Measurements from ENCODE around the gene CHCHD3. TPM values are rescaled to one million over a fixed set of nuclear protein-coding genes. Genes with fewer than 3 reads are reported as not detected.
A peak's percentile ranks its signal among the peaks of the same experiment; 100 is the strongest.

Gene CHCHD3
- total and polyA plus RNA-seq, 9 of the 15 experiments (the other 6 are each of a cell fraction or from before 2014, with no cell fraction given), result 66.2 to 279 (median 204) TPM

GRCh38 chr7:133081599-133082389 is at the start of gene CHCHD3 (continued):
- TF ChIP-seq CHD1 (IDR thresholded peaks at IDR 0.05; ENCODE audit: low read length) (no peak), TEAD2 (tag; IDR thresholded peaks at IDR 0.05) (peak; percentile 86), TCF7 (IDR thresholded peaks at IDR 0.05; ENCODE audit: borderline replicate concordance) (peak; percentile 40; the same call in 1 of the 2 replicates)
- TF ChIP-seq, protein P1, sequence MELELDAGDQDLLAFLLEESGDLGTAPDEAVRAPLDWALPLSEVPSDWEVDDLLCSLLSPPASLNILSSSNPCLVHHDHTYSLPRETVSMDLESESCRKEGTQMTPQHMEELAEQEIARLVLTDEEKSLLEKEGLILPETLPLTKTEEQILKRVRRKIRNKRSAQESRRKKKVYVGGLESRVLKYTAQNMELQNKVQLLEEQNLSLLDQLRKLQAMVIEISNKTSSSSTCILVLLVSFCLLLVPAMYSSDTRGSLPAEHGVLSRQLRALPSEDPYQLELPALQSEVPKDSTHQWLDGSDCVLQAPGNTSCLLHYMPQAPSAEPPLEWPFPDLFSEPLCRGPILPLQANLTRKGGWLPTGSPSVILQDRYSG (tag; conservative IDR thresholded peaks at IDR 0.05; ENCODE audit: low read depth), result no peak

DNA sequence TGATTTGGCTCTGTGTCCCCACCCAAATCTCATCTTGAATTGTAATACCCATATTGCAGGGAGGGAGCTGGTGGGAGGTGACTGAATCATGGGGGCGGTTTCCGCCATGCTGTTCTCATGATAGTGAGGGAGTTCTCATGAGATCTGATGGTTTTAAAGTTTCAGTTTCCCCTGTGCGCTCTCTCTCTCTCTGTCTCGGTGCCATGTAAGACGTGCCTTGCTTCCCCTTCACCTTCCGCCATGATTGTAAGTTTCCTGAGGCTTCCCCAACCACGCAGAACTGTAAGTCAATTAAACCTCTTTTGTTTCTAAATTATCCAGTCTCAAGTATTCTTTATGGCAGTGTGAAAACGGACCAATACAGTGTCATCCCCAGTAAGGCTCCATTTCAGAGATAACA is 48.3 kb upstream of the CHCHD3 start:
- no peaks in the 10 kb centered on the region for H3K79me2 ChIP-seq (ENCODE audit: control insufficient read depth, insufficient read depth, low read length)
- H3K36me3 ChIP-seq (ENCODE audit: control insufficient read depth, insufficient read depth, low read length), result no peaks in the 10 kb centered on the region
- in situ Hi-C loops (cut with MboI) (no loop called here), intact Hi-C loops (cut with micrococcal nuclease) (no loop called here)
- H2AFZ ChIP-seq (ENCODE audit: low read depth, low read length), result no peak overlapping the region
- 5% methylated on average over 8 of the region's 8 CpGs for WGBS (ENCODE audit: insufficient coverage, low coverage, missing lambda C conversion rate)
- ChIA-PET POLR2A (no interaction called here), CTCF (ENCODE audit: low intra/inter-chr PET ratio) (no interaction called here)
- FAIRE-seq, result no peak
- TF ChIP-seq ZNF431 (CRISPR knock-in tag; IDR thresholded peaks at IDR 0.05), result peak; percentile 95
- TF ChIP-seq ZFP36 (IDR thresholded peaks at IDR 0.05; ENCODE audit: low read depth, low read length, partially characterized antibody), result peak; percentile 17
- no peak for TF ChIP-seq PCBP2 (IDR thresholded peaks at IDR 0.05; ENCODE audit: low read depth, low read length, poor library complexity, severe bottlenecking)
- no peak for ATAC-seq
- H3K4me1 ChIP-seq (replicated peaks in 1 of 2; ENCODE audit: control insufficient read depth in 2 of 2, insufficient read depth in 2 of 2, low read length in 2 of 2), result no peaks in the 10 kb centered on the region
- H3K9ac ChIP-seq (ENCODE audit: insufficient read depth in 1 of 2, low read depth in 2 of 2, low read length in 2 of 2), result no peak overlapping the region
- BruUV-seq (replicated peaks), result no TSS peak
- H3K4me3 ChIP-seq, result no peak overlapping the region
- DNase-seq (ENCODE audit: extremely low read depth in 1 of 4, low spot score in 3 of 4), result no peak
- H3K9me1 ChIP-seq (ENCODE audit: control insufficient read depth, insufficient read depth, low read length), result no peaks in the 10 kb centered on the region
- no peak overlapping the region for H3K4me2 ChIP-seq (ENCODE audit: insufficient read depth, low read length)
- H3K27me3 ChIP-seq (ENCODE audit: control insufficient read depth in 2 of 2, insufficient read depth in 2 of 2, low read length in 2 of 2), result peaks cover 21 to 29% of the 10 kb centered on the region in 2 experiments; a peak in 4 of 5 replicates
- 0 out of 2 replicates have a peak, but pooled peaks cover 6% of the 10 kb centered on the region for H3K9me3 ChIP-seq (replicated peaks; ENCODE audit: control insufficient read depth, insufficient read depth, low read depth, low read length)
- H4K20me1 ChIP-seq (replicated peaks; ENCODE audit: control insufficient read depth, insufficient read depth, low read length), result no peaks in the 10 kb centered on the region
- H3K27ac ChIP-seq (ENCODE audit: extremely low read depth, low read depth, low read length), result no peak overlapping the region

All from K562 (cell line).